HG03280 (cell line): Measurements from ENCODE around the gene OLFML2A.
"Not testable (repeated sequence)": the region's sequence is repeated elsewhere in the genome, so short reads cannot be mapped to it uniquely, and the experiment has no call there.

Source experiments
- ATAC-seq: cut with Tn5 transposase; IDR thresholded peaks from one replicate; pipeline ENCODE4 v1.9.1; 2021; ENCODE audit warnings: mild to moderate bottlenecking, moderate library complexity; ENCODE audit not compliant: unreplicated experiment

Gene OLFML2A

GRCh38 chr9:124776954-124777648, at the start of gene OLFML2A:
TSS of gene OLFML2A (plus strand) at chr9:124777133. CDS start at chr9:124777271, 138 bp downstream.
- ATAC-seq, result no peak

- no peak for ATAC-seq
Measured at GRCh38 chr9:124730772-124731171, 46.2 kb upstream of the OLFML2A start.

- no peak for ATAC-seq
Measured at GRCh38 chr9:124733964-124734740, 42.8 kb upstream of the OLFML2A start.

GRCh38 chr9:124734741-124735083, 42.2 kb upstream of the OLFML2A start:
- not testable (repeated sequence) for ATAC-seq

GRCh38 chr9:124735121-124735520, 41.8 kb upstream of the OLFML2A start:
- no peak for ATAC-seq

GRCh38 chr9:124738075-124738474, 38.9 kb upstream of the OLFML2A start:
- ATAC-seq, result not testable (repeated sequence)

GRCh38 chr9:124739360-124739759, 37.6 kb upstream of the OLFML2A start:
- no peak for ATAC-seq

GRCh38 chr9:124741149-124741548, 35.8 kb upstream of the OLFML2A start:
- ATAC-seq, result no peak

- ATAC-seq, result no peak
Measured at GRCh38 chr9:124741662-124742061, 35.3 kb upstream of the OLFML2A start.

GRCh38 chr9:124742940-124743339, 34.0 kb upstream of the OLFML2A start:
- no peak for ATAC-seq

- ATAC-seq, result no peak
Measured at GRCh38 chr9:124743686-124744348, 33.1 kb upstream of the OLFML2A start.

- no peak for ATAC-seq
Measured at GRCh38 chr9:124747065-124747464, 29.9 kb upstream of the OLFML2A start.

- ATAC-seq, result no peak
Measured at GRCh38 chr9:124749284-124749683, 27.6 kb upstream of the OLFML2A start.

GRCh38 chr9:124749781-124750180, 27.2 kb upstream of the OLFML2A start:
- ATAC-seq, result no peak

GRCh38 chr9:124752967-124753366, 24.0 kb upstream of the OLFML2A start:
- ATAC-seq, result no peak

- no peak for ATAC-seq
Measured at GRCh38 chr9:124754289-124754688, 22.6 kb upstream of the OLFML2A start.

- no peak for ATAC-seq
Measured at GRCh38 chr9:124755061-124755460, 21.9 kb upstream of the OLFML2A start.

- ATAC-seq, result no peak
Measured at GRCh38 chr9:124756011-124756410, 20.9 kb upstream of the OLFML2A start.

GRCh38 chr9:124757616-124758015, 19.3 kb upstream of the OLFML2A start:
- ATAC-seq, result no peak

GRCh38 chr9:124758061-124758460, 18.9 kb upstream of the OLFML2A start:
- ATAC-seq, result no peak

- no peak for ATAC-seq
Measured at GRCh38 chr9:124758691-124759090, 18.2 kb upstream of the OLFML2A start.

- ATAC-seq, result no peak
Measured at GRCh38 chr9:124759327-124759726, 17.6 kb upstream of the OLFML2A start.
